ENCODE measurements around the gene FAM151A.

FAM151A gene

DNA sequence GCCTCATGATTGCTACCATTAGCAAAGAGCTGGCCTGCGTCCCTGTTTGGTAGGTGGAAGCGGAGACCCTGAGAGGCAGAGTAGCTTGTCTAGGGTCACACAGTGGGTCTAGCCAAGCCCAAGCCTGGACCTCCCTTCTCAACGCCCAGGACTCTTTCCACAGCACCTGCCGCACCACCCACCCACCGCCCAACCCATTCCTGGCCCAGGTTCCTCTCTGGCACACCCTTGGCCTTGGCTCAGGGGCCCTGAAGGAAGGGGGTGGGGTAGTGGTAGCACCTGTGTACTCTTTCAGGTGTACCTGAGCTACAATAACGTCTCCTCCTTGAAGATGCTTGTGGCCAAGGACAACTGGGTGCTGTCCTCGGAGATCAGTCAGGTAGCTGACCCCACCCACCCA, 19.3 kb downstream of the FAM151A start:
- no peak for DNase-seq (ENCODE audit: low read depth in 2 of 2)

DNA sequence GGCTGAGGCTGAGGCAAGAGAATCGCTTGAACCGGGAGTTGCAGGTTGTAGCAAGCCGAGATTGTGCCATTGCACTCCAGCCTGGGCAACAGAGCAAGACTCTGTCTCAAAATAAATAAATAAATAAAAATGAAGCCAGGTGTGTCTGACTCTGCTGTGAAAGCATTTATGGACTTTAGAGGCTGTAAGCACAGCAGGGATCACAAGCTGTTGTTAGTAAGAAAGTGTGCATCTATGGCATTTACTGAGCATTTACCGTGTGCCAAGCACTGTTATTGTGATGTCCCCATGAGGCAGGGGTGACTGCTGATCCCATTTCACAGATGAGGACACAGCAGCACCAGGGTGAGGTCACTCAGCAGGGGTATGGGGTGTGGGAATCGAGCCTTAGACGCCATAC, 20.1 kb downstream of the FAM151A start:
- DNase-seq (ENCODE audit: low read depth in 2 of 2): no peak

DNA sequence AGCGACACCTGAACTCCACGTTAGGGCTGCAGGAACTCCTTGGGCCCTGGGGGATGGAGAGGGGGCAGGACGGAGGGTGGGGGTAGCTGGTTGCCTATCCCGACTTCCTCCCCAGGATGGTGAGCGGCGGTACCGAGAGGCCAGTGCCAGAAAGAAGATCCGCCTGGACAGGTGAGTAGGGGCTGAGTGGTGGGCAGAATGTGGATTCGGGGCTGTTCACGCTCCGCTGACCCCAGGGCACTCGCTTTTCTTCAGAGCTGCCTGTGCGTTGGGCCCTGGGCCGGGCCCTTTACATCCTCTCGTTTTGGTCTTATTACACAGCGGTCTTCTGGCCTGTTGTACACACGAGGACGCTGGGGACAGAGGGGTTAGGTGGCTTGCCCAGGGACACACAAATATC, 20.8 kb downstream of the FAM151A start:
- DNase-seq (ENCODE audit: low read depth in 2 of 2): no peak

DNA sequence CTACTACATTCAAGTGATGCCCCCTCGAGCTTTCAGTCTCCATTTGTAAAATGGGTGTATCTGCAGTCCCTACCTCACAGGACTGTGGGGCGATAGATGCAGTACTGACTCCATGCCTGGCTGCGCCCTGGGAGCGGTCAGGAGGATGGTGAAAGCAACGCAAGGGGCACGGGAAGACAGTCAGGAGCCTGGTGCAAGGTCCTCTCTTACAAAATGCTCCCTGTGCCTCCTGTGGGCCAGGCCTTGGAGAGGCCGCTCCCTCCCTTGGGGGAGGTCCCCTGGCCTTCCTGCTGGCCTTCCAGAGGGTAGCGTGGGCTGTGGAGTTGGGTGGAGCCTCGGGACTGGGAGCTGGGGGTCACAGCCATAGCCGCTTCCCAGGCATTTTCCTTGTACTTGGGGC, 21.6 kb downstream of the FAM151A start:
- DNase-seq (ENCODE audit: low read depth in 2 of 2): no peak

DNA sequence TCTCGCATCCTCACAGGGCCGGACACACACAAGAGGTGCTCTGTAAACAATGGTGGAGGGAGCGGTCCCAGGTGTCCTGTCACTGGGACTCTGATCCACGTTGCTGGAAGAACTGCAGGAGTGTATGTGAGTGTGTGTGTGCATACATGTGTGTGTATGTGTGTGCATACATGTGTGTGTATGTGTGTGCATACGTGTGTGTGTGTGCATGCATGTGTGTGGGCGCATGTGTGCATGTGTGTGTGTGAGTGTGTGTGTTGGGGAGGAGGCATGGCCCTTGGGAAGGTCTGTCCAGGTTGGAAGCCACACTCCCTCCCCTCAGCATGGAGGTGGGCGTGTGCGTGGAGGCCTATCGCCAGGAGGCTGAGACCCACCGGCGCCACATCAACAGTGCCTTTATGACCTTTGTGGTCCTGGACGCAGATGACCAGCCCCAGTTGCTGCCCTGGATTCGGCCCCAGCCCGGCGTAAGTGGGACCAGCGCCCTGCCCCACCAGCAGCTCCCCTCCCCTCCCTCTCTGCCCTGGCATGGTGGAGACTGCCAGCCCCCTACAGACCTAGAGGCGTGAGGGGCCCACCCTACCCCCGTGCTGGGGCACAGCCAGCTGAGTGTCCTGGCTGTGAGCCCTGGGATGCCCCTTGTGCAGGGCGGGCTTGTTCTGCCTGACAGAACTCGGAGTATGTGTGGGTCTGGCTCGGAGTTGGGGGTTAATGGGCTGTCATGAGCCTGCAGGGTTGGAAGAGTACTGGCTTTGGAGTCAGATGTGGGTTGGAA, 22.2 kb downstream of the FAM151A start:
- DNase-seq (ENCODE audit: low read depth in 2 of 2): no peak

DNA sequence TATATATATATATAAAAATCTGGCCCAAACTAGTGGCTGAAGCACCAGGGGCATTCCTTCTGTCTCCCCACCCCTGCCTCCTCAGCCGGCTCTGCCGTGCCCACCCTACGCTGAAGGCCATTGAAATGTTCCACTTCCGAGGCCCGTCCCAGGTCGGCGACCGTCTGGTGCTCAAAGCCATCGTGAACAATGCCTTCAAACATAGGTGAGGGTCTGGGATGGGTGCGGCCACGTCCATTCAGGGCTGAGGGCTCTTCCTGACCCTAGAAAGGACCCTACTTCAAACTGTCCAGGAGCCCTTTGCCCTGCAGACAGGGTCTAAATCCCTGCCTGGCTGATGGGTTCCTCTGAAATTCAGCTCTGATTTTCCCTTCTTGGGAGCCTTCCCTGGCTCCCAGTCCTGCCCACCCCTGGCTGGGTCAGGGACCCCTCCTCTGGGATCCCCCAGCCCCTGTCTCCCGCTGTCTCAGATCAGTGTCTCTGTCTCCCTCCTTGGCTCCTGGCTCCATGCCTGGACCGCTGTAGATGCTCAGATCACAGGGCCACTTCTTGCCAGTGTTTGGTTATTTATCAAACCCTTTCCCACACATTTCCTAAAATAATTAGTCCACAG, 24.0 kb downstream of the FAM151A start:
- DNase-seq (ENCODE audit: low read depth in 2 of 2): no peak

DNA sequence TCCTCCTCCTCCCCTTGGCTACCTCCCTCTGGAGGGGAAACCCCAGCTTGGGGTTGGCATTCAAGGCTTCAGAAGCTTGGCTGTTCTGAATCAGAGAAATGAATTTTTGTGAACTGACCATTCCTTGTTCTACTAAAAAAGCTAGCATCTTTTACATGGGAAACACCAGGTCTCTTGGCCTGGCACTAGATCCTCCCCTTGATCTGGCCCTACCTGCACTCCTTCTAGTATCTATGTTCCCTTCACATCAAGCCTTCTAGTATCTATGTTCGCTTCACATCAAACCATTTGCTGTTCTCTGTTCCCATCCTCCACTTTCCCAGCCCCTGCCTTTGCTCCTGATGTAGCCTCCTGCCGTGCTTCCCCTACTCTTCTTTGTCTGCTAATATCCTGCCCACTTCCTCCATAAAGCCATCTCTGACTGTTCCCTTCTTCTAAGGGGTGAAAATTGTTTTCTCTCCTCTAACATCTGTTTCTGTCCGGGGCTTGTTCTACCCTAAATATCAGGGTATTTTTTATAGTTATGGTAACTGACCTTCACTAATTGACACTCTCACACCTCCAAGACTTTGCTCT, 25.8 kb downstream of the FAM151A start:
- DNase-seq (ENCODE audit: low read depth in 2 of 2): no peak

DNA sequence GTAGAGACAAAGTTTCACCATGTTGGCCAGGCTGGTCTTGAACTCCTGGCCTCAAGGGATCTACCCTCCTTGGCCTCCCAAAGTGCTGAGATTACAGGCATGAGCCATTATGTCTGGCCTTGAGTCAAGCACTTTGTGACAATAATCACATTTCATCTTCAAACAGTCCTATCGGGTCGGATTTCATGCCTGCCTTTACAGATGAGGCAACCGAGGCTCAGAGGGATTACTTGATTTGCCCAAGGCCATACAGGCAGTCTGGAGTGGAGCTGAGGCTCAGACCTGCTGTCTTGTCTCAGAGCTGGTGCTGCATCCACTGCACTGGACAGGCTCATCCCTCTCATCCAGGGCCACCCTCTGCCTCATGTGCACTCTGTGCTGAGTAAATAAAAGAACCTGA, 26.6 kb downstream of the FAM151A start:
- DNase-seq (ENCODE audit: low read depth in 2 of 2): no peak

DNA sequence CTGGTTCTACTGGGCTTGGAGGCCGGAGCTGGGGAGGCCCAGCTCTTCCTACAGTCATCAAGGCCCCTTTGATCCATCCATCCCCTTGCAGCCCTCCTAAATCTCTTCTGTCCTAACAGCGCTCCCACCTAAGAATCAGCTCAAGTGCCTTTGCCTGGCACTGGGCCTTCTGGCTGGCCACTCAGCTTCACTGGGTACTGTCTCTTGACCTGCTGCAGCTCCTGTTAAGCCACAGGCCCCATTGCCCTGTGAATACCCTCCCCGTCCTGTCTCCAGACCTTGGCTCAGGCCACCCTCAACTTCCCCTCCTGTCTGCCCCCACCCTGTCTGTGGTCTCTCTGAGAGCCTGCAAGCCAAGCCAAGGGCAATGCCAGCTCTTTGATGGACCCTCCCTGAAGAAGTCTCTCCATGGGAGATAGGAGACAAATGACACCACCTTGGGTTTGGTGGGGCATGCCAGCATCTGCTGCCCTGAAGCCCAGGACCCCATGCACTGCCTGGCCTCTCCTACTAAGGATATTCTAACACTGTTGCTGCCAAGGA, 27.3 kb downstream of the FAM151A start:
- no peak for DNase-seq (ENCODE audit: low read depth in 2 of 2)

DNA sequence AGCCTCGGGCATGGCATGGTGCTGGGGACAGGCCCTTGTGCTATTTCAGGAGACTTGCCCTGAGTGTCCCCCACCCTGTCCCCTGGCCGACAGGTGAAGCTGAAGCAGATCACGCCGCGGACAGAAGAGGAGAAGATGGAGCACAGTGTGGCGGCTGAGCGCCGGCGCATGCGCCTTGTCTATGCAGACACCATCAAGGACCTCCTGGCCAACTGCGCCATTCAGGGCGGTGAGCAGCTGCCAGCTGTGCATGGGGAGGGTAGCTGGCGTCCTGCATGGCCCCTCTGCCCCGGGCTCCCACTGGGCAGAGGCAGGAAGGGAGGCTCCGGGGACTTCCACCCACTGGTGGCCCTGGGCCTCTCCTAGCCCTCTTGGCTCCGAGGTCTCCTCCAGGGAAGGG, 28.9 kb downstream of the FAM151A start:
- no peak for DNase-seq (ENCODE audit: low read depth in 2 of 2)

DNA sequence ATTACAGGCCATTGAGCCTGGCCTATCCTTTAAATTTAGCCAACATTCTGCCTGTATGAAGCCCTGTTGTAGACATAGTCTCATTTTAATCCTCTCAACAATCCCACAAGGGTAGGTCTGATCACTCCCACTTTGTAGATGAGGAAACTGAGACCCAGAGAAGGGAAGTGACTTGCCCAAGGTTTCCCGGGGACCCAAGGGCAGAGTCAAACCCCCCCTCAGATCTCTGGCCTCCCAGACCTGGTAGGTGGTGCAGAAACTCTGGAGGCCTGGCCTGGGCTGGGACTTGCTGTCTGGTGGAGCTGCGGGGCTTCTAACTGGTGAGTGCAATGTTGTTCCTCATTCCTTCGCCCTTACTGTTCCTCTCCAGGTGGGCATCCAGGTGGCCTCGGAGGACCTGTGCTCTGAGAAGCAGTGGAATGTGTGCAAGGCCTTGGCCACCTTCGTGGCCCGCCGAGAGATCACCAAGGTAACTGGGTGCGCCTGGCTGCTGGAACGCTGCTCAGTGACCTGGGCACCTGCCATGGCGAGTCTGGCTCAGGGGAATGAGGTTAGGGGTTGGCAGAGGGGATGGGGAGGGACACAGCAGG, 29.7 kb downstream of the FAM151A start:
- no peak for DNase-seq (ENCODE audit: low read depth in 2 of 2)

DNA sequence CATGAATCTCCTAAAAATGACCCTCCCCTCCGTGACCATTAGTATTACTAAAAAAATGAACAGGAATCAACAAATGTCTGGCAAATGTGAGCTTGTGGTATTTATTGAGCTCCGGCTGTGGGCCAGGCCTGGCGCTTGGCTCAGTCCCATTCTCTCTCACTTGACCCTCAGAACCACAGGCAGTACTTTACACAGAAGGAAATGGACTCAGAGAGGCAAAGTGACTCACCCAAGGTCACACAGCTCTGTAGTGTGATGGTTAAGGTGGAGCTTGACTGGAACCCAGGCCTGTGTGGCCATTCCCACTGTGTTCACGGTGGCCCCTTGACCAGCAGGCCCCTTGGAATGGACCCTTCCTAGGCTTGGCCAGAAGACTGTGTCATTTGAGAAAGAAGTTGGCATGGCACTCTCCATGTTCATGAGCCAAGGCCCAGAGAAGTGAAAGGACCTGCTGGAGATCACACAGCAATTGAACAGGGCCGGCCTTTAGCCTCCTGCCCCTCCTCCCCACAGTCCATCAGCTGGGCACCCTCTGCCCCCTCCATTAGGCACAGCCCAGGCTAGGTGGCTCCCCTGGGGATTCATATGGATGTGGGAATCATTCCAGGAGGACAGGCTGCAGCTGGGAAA, 32.1 kb downstream of the FAM151A start:
- no peak for DNase-seq (ENCODE audit: low read depth in 2 of 2)

DNA sequence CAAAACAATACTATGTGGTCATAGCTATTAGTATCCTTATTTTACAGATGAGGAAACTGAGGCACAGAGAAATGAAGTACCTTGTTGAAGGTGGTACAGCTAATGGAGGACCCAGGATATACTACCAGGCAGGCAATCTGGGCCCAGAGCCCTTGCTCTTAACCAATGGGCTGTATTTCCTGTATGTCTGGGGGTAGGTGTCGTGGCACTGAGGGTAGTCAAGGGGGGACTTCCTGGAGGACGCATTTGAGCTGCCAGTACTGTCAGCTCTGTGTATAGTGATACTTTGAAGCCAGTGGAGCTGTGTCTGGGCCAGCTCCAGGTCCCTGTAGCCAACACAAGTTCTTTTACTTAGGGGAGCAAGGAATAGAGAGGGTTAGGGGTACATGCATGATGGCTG, 34.9 kb downstream of the FAM151A start:
- DNase-seq (ENCODE audit: low read depth in 2 of 2): no peak

DNA sequence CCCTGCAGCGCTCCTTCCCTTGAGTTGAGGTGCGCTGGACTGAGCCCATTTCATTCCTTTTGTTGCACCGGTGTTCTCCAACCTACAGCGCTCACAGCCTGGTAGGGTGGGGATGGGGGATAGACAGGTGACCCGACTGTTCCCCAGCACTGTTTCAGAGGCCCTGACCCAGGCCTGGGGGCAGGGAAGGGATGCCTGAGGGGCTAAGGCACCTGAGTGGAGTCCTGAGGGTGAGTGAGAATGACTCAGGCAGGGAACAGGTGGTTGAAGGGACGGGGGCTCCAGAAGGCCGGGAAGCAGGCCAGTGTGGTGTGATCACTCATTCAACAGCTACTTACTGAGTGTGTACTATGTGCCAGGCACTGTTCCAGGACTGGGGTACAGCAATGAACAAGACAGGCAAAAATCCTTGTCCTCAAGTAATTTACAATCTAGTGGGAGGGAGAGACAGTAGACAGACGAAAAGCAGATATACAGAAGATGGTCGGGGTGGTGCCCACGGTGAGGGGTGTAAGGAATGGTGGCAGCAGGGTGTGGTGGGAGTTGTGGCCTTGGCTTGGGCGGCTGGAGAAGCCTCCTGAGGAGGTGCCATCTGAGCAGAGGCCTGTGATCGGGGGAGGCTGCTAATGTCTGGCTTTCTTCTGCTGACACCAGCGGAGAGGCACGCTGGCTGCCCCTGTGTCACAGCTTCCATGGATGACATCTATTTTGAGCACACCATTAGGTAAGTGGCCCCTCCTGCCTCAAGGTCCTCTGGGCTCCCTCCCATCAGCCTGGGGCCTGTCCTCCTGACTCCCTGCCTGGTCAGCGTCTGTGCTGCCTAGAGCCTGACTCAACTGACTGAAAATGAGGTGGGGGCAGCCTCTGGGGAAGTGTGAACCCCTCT, 37.9 kb downstream of the FAM151A start:
- no peak for DNase-seq (ENCODE audit: low read depth in 2 of 2)

DNA sequence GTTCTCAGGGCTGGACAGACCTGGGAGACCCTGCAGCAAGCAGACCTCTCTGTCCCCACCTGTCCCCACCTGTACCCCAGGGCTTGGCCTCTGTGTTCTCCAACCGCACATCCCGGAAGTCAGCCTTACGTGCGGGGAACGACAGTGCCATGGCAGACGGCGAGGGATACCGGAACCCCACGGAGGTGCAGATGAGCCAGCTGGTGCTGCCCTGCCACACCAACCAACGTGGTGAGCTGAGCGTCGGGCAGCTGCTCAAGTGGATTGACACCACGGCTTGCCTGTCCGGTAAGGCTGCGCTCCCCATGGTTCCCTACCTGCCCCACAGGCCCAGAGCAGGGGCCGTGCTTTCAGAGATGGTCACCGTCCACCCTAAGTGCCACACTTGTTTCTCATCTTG, 38.8 kb downstream of the FAM151A start:
- no peak for DNase-seq (ENCODE audit: low read depth in 2 of 2)

DNA sequence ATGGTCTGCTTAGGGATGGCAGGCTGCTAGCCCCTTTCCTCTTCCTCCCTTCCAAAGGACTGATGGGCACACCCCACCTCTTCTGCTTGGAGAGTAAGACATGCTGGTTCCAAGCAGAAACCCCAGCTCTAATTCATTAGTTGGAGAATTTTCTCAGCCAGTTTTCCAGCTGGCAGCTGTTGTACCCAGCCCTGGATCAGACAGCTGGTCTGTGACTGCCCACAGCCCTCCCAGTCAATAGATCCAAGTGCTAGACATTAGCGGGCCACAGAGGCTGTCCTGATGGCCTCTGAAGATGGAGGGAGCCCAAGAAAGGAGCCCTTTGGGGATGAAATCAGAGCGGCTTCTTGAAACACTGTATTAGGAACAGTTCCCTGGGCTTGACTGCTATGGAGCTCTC, 39.5 kb downstream of the FAM151A start:
- DNase-seq (ENCODE audit: low read depth in 2 of 2): no peak

DNA sequence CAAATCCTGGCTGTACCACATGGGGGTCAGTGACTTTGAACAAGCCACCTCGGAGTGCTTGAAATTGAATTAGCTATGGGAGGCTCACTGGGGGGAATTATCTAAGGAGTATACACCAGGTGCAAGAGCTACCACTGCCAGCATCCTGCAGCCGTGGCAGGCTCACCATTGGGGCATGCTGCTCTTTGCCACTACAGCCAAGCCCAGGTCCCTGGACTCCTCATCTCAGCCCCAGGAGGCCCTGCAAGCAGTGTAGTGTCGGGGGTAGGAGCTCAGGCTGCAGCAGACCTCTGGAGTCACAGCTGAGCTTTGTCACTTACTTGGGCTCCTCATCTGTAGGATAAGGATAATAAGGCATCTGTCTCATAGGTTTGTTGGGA, 40.0 kb downstream of the FAM151A start:
- DNase-seq (ENCODE audit: low read depth in 2 of 2): no peak

DNA sequence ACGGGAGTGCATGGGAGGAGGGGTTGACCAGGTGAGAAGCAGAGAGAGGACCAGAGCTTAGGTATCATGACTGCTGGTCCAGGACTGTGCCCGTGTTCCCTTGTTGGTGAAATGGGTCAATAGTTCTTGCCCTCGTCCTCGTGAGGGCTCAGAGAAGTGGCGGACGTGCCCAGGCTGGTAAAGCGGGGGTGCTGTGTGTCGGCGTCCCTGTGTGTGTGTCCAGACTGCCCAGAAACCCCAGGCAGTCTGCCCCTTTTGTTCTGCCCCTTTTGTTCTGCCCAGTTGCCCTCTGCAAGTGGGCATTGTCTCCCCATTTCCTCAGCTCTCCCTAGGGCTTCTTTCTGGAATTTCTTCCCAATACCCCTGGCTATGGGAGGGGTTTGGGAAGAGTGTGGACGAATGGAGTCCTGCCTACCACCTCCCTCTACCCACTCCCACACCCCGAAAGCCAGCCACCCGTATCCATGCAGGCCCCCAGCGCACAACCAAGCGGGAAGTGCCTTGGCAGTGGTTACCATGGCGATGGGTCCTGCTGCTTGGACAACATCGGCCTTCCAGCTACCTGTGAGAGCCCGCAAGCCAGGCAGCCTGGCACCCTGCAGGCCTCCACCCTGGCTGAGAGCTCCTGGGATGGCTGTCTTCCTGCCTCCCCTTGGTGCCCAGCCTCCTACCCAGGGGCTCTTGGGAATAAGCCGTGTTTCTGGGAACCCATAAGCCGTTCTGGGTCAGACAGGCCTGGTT, 40.6 kb downstream of the FAM151A start:
- no peak for DNase-seq (ENCODE audit: low read depth in 2 of 2)

DNA sequence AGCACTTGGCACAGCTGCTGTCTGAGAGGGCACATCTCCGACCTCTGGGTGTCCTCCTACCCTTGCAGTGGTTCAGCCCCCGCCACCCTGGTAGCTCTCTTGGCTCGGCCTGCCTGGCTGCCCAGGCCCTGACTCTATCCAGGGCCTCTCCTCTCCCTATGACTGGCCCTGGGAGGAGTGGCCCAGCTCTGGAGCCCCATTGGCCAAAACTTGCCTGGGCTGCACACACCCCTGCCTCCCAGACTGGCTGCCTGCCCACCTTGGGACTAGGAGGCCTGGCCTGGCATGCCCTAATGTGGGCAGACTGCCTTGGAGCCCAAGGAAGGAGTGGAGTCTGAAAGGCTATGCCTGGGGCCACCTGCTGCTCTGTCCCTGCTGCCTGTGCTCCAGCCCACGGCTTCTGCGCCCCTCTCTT, 41.7 kb downstream of the FAM151A start:
- no peak for DNase-seq (ENCODE audit: low read depth in 2 of 2)

DNA sequence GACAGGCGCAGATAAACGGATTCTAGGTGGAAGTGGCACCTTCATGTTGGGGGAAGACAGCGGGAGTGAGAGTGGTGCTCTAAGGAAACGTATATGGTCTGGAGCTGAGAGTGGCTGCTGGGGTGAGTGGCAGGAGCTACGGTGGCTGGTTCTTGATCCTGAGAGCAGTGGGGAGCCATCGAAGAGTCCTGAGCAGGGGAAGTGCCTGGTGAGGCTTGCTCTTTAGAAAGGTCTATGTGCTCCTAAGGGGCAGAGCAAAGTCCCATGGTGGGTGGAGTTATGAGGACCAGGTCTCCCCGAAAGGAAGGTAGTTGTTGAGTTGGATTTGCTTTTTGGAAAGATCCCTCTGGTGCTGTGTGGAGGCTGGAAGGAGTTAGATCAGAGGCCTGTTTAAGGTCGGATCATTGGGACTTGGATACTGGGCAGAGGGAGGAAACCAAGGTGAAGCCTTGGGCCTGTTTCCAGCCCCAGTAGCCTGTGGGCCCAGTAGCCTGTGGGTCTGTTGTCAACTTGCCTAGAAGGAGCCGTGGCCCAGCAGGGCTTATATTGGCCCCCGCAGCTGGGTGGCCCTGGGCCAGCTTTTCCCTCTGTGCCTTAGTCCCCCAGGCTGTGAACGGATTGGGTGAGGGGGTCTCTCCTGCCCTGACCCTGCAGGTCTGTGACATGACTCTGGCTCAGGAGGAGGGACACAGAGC, 42.3 kb downstream of the FAM151A start:
- DNase-seq (ENCODE audit: low read depth in 2 of 2): no peak
